Left colon (tissue), 2 donors: ENCODE measurements around the gene KRTAP3-3. TPM values are rescaled to one million over a fixed set of nuclear protein-coding genes. Genes with fewer than 3 reads are reported as not detected.
"Not testable (repeated sequence)": the region's sequence is repeated elsewhere in the genome, so short reads cannot be mapped to it uniquely, and the experiment has no call there.

Experiments used
- ATAC-seq: fragments of 200-7000 bp; cut with Tn5 transposase; one replicate; pipeline ENCODE4 v1.9.1; 2020; ENCODE audit warnings: mild to moderate bottlenecking, moderate library complexity
- DNase-seq, 2 donors: peaks; one replicate each; pipeline ENCODE4 v3.0.0-alpha.2; 2020
- intact Hi-C, 2 donors: fragments of 100-400 bp; cut with DNase I in 1 of 2; cut with micrococcal nuclease in 1 of 2; formaldehyde crosslinking; loops; one replicate each; pipeline versions ENCODE4 v1.11.2 to v1.14.0; 2022; cut with DNase I, micrococcal nuclease
- long read RNA-seq: library from polyadenylated mRNA; unstranded; transcript quantifications from one replicate; pipeline ENCODE4 v2.0.0, GENCODE V29; 2021
- total RNA-seq, 2 donors: library from RNA; stranded (reverse); fragmentation: NEBNext Ultra II Directional; extraction: Animal tissue kit (Norgen Biotek cat#: 25700); gene quantifications; one replicate each; pipeline ENCODE4 v1.2.1, GENCODE V29; 2021
- donor health status: DM: no; HTN: no; CAD: no.
- donor health status: DM: yes; HTN: yes; CAD: no.

The KRTAP3-3 gene
- not detected for total RNA-seq
- long read RNA-seq: 0 reads

GRCh38 chr17:40993839-40994238, at the start of gene KRTAP3-3:
TSS of gene KRTAP3-3 (minus strand) at chr17:40994164. CDS start at chr17:40994097, 67 bp downstream.
- intact Hi-C loops: no loop called here
- no peak for ATAC-seq
- no peak for DNase-seq

- ATAC-seq: no peak
- no peak for DNase-seq
- intact Hi-C loops: no loop called here
Observed at GRCh38 chr17:41042953-41043352, 49.0 kb upstream of the KRTAP3-3 start.

GRCh38 chr17:41040783-41041571, 47.0 kb upstream of the KRTAP3-3 start, which contains the start of gene KRTAP1-1:
TSS of gene KRTAP1-1 (minus strand) at chr17:41041450. CDS start at chr17:41041397, 53 bp downstream.
- intact Hi-C loops, DNase-seq, ATAC-seq: not testable (repeated sequence)

GRCh38 chr17:41037853-41038350, 43.9 kb upstream of the KRTAP3-3 start:
- no peak for DNase-seq
- ATAC-seq: no peak

GRCh38 chr17:41034346-41034935, 40.5 kb upstream of the KRTAP3-3 start, which contains the start of gene KRTAP1-3:
TSS of gene KRTAP1-3 (minus strand) at chr17:41034874. CDS start at chr17:41034821, 53 bp downstream.
- intact Hi-C loops, ATAC-seq, DNase-seq: not testable (repeated sequence)

More at GRCh38 chr17:41037853-41038350, 43.9 kb upstream of the KRTAP3-3 start:
- intact Hi-C loops: no loop called here

GRCh38 chr17:41029633-41030245, 35.8 kb upstream of the KRTAP3-3 start, which contains the start of gene KRTAP1-4:
TSS of gene KRTAP1-4 (minus strand) at chr17:41030195. CDS start at chr17:41030078, 117 bp downstream.
- ATAC-seq: no peak
- intact Hi-C loops: no loop called here

GRCh38 chr17:41026715-41027471, 32.9 kb upstream of the KRTAP3-3 start, which contains the start of gene KRTAP1-5:
TSS of gene KRTAP1-5 (minus strand) at chr17:41027208. CDS start at chr17:41027155, 53 bp downstream.
- intact Hi-C loops: no loop called here
- no peak for DNase-seq
- no peak for ATAC-seq

More at GRCh38 chr17:41029633-41030245, 35.8 kb upstream of the KRTAP3-3 start, which contains the start of gene KRTAP1-4:
- DNase-seq: no peak

GRCh38 chr17:41024697-41025096, 30.7 kb upstream of the KRTAP3-3 start:
- ATAC-seq: no peak
- no peak for DNase-seq
- intact Hi-C loops: no loop called here

GRCh38 chr17:41020336-41020735, 26.4 kb upstream of the KRTAP3-3 start:
- intact Hi-C loops: no loop called here
- no peak for DNase-seq
- no peak for ATAC-seq

GRCh38 chr17:41019415-41019814, 25.5 kb upstream of the KRTAP3-3 start:
- intact Hi-C loops: no loop called here
- DNase-seq (no peak), ATAC-seq (no peak)

- DNase-seq (no peak), ATAC-seq (no peak)
- intact Hi-C loops: no loop called here
Observed at GRCh38 chr17:41018541-41018940, 24.6 kb upstream of the KRTAP3-3 start.

- no peak for ATAC-seq
Observed at GRCh38 chr17:41016578-41017215, 22.7 kb upstream of the KRTAP3-3 start.

GRCh38 chr17:41015454-41015853, 21.5 kb upstream of the KRTAP3-3 start:
- intact Hi-C loops: no loop called here
- DNase-seq (no peak), ATAC-seq (no peak)

More at GRCh38 chr17:41016578-41017215, 22.7 kb upstream of the KRTAP3-3 start:
- intact Hi-C loops: no loop called here
- no peak for DNase-seq

- no peak for DNase-seq
- no peak for ATAC-seq
- intact Hi-C loops: no loop called here
Observed at GRCh38 chr17:41013606-41014005, 19.6 kb upstream of the KRTAP3-3 start.

GRCh38 chr17:41013181-41013580, 19.2 kb upstream of the KRTAP3-3 start:
- intact Hi-C loops: no loop called here
- no peak for ATAC-seq
- no peak for DNase-seq

GRCh38 chr17:41012326-41013120, 18.6 kb upstream of the KRTAP3-3 start:
- ATAC-seq (no peak), DNase-seq (no peak)
- intact Hi-C loops: no loop called here

- intact Hi-C loops: no loop called here
Observed at GRCh38 chr17:41010441-41010840, 16.5 kb upstream of the KRTAP3-3 start.

More at GRCh38 chr17:41010441-41010840, 16.5 kb upstream of the KRTAP3-3 start:
- ATAC-seq (no peak), DNase-seq (no peak)
